Epithelial cell of esophagus (primary cell): ENCODE measurements around the gene UNC45A.
"Not testable (repeated sequence)": the region's sequence is repeated elsewhere in the genome, so short reads cannot be mapped to it uniquely, and the experiment has no call there.

Experiments
- DNase-seq: peaks from one replicate; pipeline ENCODE4 v3.0.0; 2010; ENCODE audit warnings: low read depth
- H3K4me3 ChIP-seq: 2 replicates; pipeline ENCODE4 v1.5.1; 2011; ENCODE audit warnings: mild to moderate bottlenecking, low read length, control low read depth
- CTCF ChIP-seq: IDR thresholded peaks from 2 replicates; pipeline ENCODE4 v1.5.1; 2011; ENCODE audit warnings: low read depth, mild to moderate bottlenecking, low read length, control low read depth, inconsistent platforms; ENCODE audit not compliant: insufficient read depth; ENCODE audit errors: missing control alignments

UNC45A gene

GRCh38 chr15:90924375-90924774, 10.7 kb upstream of the UNC45A start:
- no peak for TF ChIP-seq CTCF
- no peak for DNase-seq

GRCh38 chr15:90926766-90927165, 8.3 kb upstream of the UNC45A start:
- DNase-seq, H3K4me3 ChIP-seq: not testable (repeated sequence)

More at GRCh38 chr15:90924375-90924774, 10.7 kb upstream of the UNC45A start:
- no peak overlapping the region for H3K4me3 ChIP-seq

GRCh38 chr15:90928106-90928505, 7.0 kb upstream of the UNC45A start:
- H3K4me3 ChIP-seq, DNase-seq: not testable (repeated sequence)

- H3K4me3 ChIP-seq = peak overlapping the region; percentile 72
- TF ChIP-seq CTCF = no peak
- no peak for DNase-seq
Observed at GRCh38 chr15:90929246-90930019, 5.7 kb upstream of the UNC45A start.

GRCh38 chr15:90930861-90931574, 4.1 kb upstream of the UNC45A start:
- no peak for TF ChIP-seq CTCF
- no peak for DNase-seq
- H3K4me3 ChIP-seq = peak overlapping the region; percentile 97

- no peak for TF ChIP-seq CTCF
- DNase-seq = no peak
- H3K4me3 ChIP-seq = peak overlapping the region; percentile 97
Observed at GRCh38 chr15:90931575-90931827, 3.6 kb upstream of the UNC45A start.

GRCh38 chr15:90931828-90932659, 3.0 kb upstream of the UNC45A start, which contains the start of gene HDDC3:
Gene HDDC3 (minus strand): TSS chr15:90932549. CDS start chr15:90932540, 9 bp downstream.
- peak; percentile 89 for DNase-seq
- peak within 1 kb of the TSS; percentile 97 for H3K4me3 ChIP-seq
- TF ChIP-seq CTCF = peak; percentile 81
